Hepatocyte (in vitro differentiated cells): ENCODE data around the gene RPL10.

Source experiments
- EZH2 ChIP-seq: fragments of 200-600 bp; sonication (generic); IDR thresholded peaks from 2 replicates; pipeline ENCODE4 v1.6.1; 2016; ENCODE audit warnings: antibody characterized with exemption, mild to moderate bottlenecking, borderline replicate concordance
- TF ChIP-seq, protein P1 (sequence below): fragments of 200-600 bp; sonication (generic); IDR thresholded peaks from 2 replicates; pipeline ENCODE4 v1.5.1; 2016; ENCODE audit warnings: antibody characterized with exemption, mild to moderate bottlenecking; ENCODE audit not compliant: poor library complexity

DNA sequence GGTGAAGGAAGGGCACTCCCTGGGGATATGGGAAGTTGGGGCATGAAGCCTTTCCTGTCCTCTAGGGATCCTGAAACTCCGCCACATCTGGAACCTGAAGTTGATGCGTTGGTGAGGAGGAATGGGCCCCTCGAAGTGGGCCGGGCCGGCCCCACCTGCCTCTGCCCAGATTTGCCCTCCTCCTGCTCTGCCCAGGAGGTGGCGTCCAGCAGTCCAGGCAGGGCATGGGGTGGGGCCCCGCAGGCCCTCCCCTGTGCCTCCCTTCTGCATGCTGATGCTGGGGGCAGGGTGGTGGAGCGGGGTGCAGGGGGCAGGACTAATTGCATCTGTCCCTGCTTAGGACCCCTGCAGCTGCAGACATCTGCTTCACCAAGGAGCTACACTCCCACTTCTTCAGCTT is 15.0 kb downstream of the RPL10 start:
- TF ChIP-seq, protein P1, sequence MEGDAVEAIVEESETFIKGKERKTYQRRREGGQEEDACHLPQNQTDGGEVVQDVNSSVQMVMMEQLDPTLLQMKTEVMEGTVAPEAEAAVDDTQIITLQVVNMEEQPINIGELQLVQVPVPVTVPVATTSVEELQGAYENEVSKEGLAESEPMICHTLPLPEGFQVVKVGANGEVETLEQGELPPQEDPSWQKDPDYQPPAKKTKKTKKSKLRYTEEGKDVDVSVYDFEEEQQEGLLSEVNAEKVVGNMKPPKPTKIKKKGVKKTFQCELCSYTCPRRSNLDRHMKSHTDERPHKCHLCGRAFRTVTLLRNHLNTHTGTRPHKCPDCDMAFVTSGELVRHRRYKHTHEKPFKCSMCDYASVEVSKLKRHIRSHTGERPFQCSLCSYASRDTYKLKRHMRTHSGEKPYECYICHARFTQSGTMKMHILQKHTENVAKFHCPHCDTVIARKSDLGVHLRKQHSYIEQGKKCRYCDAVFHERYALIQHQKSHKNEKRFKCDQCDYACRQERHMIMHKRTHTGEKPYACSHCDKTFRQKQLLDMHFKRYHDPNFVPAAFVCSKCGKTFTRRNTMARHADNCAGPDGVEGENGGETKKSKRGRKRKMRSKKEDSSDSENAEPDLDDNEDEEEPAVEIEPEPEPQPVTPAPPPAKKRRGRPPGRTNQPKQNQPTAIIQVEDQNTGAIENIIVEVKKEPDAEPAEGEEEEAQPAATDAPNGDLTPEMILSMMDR: no peak
- no peak for TF ChIP-seq EZH2
